Keratinocyte (primary cell): Measurements from ENCODE around the gene EYS.

Experiments
- CTCF ChIP-seq, 3 experiments: IDR thresholded peaks in 1 of 3; conservative IDR thresholded peaks in 1 of 3; optimal IDR thresholded peaks in 1 of 3; 2 replicates in 2 of 3; 3 replicates in 1 of 3; pipeline versions ENCODE3 to v1.5.1; 2011; ENCODE audit warnings: low read length in 3 of 3, mild to moderate bottlenecking in 3 of 3, moderate library complexity in 2 of 3, control low read depth in 1 of 3, inconsistent platforms in 1 of 3; ENCODE audit not compliant: insufficient read depth in 2 of 3; ENCODE audit errors: extremely low read depth in 1 of 3
- EZH2 ChIP-seq: IDR thresholded peaks from one replicate; pipeline ENCODE4 v1.6.1; 2012; ENCODE audit warnings: inconsistent platforms, mild to moderate bottlenecking, low read length, moderate library complexity

- no peak for TF ChIP-seq EZH2
- no peak for TF ChIP-seq CTCF (optimal IDR thresholded peaks at IDR 0.05 in 1 of 3, IDR thresholded peaks at IDR 0.05 in 1 of 3, conservative IDR thresholded peaks at IDR 0.05 in 1 of 3; ENCODE audit: extremely low read depth in 1 of 3, insufficient read depth in 2 of 3, low read length in 3 of 3)
Measured at GRCh38 chr6:63929111-63929510, 1777.9 kb downstream of the EYS start.
